Right ventricle myocardium superior (tissue), 1 donor: ENCODE results near the gene CTNND1. TPM values are rescaled to one million over a fixed set of nuclear protein-coding genes. Genes with fewer than 3 reads are reported as not detected.

Experiments used
- ATAC-seq: fragments of 200-7000 bp; cut with Tn5 transposase; one replicate; pipeline ENCODE4 v1.9.1; 2020; ENCODE audit warnings: mild to moderate bottlenecking; ENCODE audit not compliant: poor library complexity
- DNase-seq: peaks from one replicate; pipeline ENCODE4 v3.0.0-alpha.2; 2020
- intact Hi-C: fragments of 100-400 bp; cut with DNase I; formaldehyde crosslinking; loops from one replicate; pipeline ENCODE4 v1.11.2; 2022
- total RNA-seq: library from RNA; stranded (reverse); fragmentation: NEBNext Ultra II Directional; extraction: Animal tissue kit (Norgen Biotek cat#: 25700); gene quantifications from one replicate; pipeline ENCODE4 v1.2.1, GENCODE V29; 2021
- donor health status: DM: no; HTN: yes; CAD: no; lungs with severe emphysema.

CTNND1 gene
- total RNA-seq, 1 donor from 2014 or later = 66.5 TPM

DNA sequence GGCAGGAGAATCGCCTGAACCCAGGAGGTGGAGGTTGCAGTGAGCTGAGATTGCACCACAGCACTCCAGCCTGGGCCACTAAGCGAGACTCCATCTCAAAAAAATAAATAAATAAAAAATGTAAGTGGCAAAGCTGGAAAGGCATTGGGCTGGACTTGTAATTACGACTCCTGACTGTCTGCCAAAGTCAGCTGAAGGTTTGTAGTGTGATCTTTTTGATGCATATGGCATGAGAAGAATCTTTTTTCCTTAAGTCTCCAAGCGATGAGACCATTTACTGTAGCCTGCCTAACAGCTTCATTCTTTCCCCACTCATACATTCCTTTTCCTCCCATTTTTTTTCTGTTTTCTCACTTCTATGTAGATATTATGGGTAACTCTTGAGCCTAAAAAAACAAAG lies 24.8 kb downstream of the CTNND1 start:
- DNase-seq = no peak
- intact Hi-C loops = no loop called here
- no peak for ATAC-seq

DNA sequence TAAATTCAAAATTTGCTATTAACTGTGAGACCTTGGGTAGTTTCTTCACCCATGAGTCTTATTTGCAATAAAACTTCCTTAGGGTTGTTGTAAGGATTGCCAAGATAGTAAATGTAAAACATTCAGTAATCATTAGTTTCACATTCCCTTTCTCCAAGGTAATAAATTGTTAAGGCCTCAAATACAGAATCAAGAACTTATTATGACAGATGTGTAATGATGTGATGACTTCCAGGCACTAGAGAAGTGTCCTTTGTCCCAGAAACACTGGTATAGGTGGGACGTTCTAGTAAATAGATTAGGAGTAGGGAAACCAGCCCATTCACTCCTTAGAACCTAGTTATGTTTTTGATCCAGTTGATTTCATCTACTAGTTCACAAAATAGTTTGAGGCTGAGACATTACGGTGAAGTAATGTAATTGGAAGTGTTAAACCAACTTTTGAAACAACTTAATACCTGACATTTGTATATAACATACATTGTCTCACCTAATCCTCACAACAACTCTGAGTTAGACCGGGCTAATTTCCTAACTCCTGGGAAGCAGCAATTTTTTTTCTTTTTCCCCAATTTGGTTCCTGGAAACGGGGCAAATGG lies 25.5 kb downstream of the CTNND1 start:
- intact Hi-C loops = no loop called here
- ATAC-seq = no peak
- no peak for DNase-seq

DNA sequence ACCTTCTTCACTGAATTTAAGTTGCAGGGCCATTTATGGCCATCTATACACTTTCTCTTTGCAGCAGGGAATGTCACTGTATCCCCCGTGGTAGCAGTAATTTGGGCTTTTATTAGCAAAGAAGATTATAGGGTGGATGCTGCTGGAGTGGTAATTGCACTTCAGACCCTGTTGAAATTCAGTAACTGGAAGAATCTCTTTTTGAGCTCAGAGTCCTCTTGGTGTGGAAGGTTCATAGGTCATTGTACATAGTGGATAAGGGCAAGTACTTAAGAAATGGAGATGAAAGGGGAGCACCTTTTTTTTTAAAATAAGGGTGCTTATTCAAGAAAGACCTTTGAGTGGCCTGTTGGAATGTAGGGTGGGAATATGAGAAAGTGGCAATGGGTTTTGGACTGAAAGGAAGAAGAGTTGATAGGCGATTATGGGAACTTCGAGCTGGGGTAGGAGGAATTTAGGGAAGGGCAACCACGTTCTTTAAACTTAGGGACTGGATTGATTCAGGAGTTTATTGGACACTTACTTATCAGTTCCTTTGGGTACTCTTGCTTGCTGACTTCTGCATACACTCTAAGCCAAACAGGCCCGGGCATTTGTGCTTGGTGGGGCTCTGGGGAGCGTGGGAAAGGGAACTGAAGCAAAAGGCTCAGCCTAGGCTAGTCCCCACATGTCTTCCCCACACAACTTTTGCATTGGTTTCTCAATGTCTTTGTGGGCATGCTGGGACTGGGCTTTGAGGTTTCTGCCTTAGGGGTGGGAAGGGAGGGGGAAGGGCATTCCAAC lies 26.5 kb downstream of the CTNND1 start:
- intact Hi-C loops = no loop called here
- DNase-seq (no peak), ATAC-seq (peak; percentile 26)

DNA sequence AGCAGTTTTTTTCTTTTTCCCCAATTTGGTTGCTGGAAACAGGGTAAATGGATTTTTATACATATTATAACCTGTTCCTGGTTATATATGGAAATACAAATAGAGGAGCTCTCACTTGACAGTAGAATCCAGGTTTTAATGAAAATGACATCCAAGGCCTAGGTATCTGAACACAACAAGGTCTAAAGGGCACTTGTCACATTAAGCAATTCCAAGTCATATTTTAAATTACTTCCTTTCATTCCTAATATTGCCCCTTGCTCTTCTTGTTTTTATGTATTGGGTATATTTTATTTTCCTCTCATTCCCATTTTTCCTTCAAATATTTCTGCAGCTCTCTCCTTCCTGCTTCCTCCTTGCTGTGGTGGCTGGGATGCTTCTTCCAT lies 27.1 kb downstream of the CTNND1 start:
- intact Hi-C loops = no loop called here
- DNase-seq (no peak), ATAC-seq (no peak)

DNA sequence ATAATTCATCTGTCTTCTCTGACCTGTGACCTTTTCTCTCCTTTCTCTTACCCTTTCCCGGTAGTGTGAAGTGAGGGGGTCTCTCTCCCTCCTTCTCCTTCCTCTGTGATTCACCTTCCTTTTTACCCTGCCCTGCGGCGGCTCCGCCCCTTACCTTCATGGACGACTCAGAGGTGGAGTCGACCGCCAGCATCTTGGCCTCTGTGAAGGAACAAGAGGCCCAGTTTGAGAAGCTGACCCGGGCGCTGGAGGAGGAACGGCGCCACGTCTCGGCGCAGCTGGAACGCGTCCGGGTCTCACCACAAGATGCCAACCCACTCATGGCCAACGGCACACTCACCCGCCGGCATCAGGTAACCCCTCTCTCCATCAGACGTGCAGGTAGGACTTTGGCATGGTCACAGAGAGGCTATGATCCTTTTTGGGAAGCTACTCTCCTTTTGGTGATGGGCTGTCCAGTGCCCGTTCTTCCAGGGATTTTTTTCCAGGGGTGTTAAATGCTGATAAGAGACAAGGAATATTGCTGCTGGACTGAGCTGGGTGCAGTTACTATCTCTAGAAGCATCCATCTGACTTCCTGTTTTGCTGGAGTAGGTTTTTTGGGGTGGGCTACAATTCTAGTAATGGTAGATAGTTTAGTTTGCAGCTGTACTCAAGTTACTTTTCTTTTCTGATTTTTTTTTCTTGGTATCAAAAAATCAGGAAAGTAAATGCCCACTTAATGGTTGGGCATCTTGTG lies 29.9 kb downstream of the CTNND1 start:
- ATAC-seq = no peak
- DNase-seq = no peak
- intact Hi-C loops = no loop called here

DNA sequence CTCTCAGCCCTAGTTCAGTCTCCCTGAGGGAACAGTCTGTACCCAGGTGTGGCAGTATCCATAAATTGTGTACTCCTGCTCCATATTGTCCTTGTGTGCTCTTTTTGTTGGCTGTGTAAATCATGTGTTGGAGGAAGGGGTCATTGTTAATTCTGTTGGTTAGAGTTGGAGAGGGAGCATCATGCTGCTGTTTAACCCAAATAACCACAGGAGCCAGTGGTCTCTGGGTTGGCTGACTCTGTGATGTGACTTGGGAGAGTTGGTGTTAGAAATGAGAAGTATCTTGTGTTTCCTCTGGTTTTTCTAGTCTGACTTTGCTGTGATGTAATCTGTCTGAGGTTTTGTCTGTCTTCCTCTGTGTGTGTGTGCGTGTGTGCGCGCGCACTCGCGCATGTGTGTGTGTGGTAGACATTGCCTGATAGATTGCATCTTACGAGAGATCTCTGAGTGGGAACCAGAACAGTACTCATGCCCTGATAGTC lies 30.5 kb downstream of the CTNND1 start:
- intact Hi-C loops = no loop called here
- peak; percentile 59 for ATAC-seq
- peak; percentile 93 for DNase-seq

DNA sequence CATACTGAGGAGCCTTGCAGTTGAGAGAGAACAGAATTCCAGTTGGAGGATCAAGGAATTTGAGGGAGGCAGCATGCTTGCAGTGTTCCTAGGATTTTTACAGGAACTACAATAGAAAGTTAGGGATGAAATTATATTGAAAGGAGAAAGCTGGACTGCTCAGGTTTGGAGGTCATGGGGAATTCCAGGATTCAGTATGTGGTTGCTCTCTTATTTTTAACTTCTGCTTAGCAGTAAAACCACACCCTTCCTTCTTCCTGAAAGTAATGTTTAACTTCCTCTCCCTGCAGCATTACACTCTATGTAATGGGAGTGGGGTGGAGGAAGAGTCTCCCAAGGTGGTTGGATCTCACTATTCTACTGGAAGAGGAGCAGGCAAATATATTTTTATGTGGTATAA lies 31.3 kb downstream of the CTNND1 start:
- peak; percentile 76 for ATAC-seq
- DNase-seq = no peak
- intact Hi-C loops = no loop called here

DNA sequence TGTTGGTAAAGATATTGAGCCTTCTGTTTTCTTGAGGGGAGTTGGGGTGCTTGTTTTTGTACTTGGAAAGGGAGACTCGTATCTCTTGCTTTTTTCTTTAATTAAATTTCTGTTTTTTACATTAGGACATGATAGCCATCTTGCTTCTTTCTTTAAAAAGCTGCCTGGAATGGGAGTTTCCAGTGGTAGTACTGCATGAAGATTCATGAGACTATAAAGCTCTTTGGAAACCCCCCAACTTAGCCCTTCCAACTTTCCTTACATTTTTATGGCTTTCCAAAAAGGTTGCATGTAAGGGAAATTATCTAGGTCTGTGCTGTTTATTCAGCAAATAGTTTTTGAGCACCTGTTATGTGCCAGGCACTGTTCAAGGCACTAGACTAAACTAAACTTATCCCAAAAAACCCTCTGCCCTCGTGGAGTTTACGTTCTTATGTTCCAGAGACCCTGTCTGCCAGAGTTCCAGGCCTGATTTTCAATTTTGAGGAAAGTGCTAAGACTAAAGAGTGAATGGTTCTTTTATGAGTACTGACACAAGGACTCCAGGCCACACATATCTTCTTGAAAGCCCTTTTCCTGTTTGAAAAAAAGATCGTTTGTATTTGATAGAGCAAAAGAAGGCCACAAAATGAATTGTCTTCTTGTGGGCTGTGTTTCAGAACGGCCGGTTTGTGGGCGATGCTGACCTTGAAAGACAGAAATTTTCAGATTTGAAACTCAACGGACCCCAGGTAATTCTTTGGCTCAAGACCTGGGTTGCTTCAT lies 31.9 kb downstream of the CTNND1 start:
- DNase-seq (no peak), ATAC-seq (no peak)
- intact Hi-C loops = no loop called here

DNA sequence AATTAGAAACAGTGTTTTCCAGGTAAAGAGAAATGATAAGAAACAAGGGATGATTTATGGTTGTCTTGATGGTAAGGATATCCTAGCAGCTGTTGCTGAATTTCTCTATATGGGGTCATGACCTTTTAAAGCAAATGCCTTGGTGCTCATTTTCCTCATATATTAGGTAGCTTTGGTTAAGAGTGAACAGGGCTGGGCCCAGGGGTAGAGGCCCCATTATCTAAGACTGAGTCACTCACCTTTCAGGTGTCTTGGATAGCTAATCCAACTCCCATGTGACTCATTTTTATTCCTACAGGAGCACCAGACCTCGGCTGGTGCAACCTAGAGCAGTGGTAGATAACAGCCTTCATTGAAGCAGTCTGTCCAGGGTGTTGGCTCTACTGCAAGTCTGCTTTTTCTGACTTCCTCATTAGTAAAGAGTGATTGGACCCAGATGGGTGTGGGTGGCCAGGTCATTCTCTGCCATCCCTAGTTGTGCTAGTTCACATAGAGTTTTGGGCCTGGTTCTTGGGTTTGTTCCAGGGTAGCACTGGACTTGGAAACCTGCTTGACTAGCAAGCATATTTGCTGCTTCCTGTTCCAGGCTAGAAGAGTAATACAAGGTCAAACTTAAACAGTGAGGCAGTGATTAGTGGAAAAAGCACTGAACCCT lies 37.4 kb downstream of the CTNND1 start:
- DNase-seq = peak; percentile 48
- peak; percentile 77 for ATAC-seq
- intact Hi-C loops = no loop called here

DNA sequence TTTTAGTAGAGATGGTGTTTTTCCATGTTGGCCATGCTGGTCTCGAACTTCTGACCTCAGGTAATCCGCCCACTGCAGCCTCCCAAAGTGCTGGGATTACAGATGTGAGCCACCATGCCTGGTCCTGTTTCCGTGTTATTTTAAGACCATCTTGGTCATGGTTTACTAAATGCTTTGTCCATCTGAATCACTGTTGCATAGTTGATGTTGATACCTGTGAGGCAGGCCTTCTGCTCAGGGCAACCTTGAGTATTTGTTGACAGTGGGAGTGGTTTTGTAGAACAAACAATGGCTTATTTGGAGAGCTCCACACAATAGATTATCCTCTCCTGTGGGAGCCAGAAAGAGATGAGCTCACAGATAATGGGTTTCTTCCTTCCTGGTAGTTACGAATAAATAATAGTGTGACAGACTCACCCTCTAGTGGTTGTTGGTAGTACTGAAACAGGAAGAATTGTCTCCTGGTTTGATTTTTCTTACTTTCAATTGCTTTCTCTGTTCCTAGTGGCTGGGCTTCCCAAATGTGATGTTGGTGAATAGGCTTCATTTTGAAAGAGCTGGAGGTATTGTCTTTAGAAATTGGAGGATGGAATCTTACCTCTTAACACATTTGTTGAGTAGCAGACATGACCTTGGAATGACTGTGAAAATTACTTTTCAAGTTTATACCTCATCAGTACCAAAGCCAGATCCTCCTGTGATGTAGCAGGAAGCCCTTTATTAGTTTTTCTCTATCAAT lies 39.0 kb downstream of the CTNND1 start:
- intact Hi-C loops = loop anchor here (2.0 to 10.0 kb wide), 2 partner anchors 38 to 56 kb away; partner anchors contain the start of gene SELENOH
- ATAC-seq = peak; percentile 72
- DNase-seq = no peak

DNA sequence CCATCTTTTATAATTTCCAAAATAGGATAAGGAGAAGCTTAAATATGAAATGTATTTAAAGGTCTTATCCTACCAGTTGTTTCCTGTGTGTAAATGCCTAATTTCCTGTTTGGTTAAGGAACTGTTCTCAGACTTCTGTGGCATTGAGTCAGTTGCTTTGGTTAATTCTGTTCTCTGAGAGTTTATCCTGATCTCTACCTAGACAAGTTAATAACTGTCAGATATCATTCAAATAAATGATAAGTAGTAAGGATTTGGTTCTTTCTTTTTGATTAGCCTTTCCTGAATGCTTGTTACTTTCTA lies 39.5 kb downstream of the CTNND1 start:
- ATAC-seq (no peak), DNase-seq (no peak)
- intact Hi-C loops = loop anchor here (2.0 to 10.0 kb wide), 2 partner anchors 38 to 56 kb away; partner anchors contain the start of gene SELENOH

DNA sequence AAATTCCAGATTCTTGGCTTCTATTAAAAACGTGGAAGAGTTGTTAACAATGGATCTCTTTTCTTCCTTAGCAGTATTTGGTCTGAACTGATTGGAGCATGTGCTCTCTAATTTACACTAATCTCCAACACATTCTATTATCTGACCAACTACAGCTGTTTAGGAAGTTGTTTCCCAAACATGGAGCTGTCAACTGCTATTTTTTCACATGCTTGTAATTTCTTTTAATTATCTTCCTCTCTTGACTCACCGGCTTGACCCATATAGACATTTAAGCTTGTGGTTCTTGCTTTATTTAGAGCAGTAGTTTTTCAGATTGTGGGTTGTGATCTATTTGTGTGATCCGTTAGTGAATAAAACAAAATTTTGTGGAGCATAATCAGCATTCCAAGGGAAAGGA lies 40.8 kb downstream of the CTNND1 start:
- intact Hi-C loops = loop anchor here (10.0 kb wide), 1 partner anchor 58 kb away; the partner anchor contains the start of gene SELENOH
- ATAC-seq (no peak), DNase-seq (no peak)

DNA sequence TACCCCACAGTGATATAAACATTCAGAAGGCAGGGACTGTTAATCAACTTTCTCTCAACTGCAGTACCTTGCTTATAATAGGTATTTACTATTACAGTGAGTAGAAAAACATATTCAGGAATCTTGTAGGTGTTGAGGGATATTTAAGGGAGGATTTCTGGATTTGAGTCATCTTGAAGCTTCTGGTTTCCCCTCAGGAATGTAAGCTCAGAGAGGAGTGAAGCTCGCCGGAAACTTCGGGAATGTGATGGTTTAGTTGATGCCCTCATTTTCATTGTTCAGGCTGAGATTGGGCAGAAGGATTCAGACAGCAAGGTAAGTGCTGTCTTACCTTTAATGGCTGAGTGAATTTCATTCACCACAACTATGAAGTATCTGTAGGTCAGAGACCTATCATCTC lies 42.9 kb downstream of the CTNND1 start:
- ATAC-seq (no peak), DNase-seq (no peak)
- intact Hi-C loops = loop anchor here (10.0 kb wide), 1 partner anchor 60 kb away; the partner anchor contains the start of gene SELENOH

DNA sequence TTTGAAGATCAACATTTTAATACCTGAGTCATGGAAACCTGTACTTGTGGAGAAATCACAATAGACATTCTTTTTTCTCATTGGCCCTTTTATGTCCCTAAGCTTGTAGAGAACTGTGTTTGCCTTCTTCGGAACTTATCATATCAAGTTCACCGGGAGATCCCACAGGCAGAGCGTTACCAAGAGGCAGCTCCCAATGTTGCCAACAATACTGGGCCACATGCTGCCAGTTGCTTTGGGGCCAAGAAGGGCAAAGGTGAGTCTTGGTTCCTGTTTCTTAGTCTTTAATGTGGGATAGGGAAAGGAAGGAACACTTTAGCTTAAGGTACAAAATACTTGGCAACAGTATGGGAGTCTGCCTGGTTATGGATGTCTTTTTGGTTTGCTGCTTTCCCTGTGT lies 44.2 kb downstream of the CTNND1 start:
- intact Hi-C loops = loop anchor here (10.0 kb wide), 1 partner anchor 61 kb away; the partner anchor contains the start of gene SELENOH
- DNase-seq = no peak
- peak; percentile 74 for ATAC-seq

DNA sequence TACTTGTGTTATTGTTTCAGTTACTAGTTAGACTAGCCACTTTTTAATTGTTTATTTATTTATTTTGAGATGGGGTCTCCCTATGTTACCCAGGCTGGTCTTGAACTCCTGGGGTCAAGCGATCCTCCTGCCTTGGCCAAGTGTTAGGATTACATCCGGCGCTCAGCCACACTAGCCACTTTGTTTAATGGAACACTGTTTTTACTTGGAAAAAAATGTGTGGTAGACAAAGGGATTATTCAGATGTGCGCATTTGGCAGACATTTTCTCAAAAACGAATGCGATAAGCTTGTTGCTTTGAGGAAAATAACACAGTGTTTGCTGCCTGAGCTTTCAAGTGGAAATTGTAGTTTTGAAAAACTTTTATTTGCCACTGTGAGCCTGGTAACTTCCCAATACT lies 51.0 kb downstream of the CTNND1 start:
- no peak for DNase-seq
- no peak for ATAC-seq
- intact Hi-C loops = no loop called here

DNA sequence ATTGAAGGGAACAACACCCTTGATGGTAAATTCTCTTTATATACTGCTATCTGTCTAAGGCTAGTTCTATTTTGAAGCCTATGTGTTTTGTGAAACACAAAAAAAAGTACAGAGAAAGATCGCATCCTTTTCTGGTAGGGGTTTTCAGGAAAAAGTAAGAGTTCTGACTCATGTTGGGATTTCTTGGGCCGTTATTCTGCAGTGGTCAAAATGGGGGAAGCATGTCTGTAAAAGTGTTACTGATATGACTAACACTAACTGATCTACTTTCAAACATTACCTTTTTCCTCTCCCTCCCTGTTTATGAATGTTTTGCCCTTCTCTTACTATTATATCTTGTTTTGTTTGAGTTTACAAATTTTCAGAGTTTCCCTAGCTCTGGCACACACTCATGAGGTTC lies 53.9 kb downstream of the CTNND1 start:
- ATAC-seq = no peak

DNA sequence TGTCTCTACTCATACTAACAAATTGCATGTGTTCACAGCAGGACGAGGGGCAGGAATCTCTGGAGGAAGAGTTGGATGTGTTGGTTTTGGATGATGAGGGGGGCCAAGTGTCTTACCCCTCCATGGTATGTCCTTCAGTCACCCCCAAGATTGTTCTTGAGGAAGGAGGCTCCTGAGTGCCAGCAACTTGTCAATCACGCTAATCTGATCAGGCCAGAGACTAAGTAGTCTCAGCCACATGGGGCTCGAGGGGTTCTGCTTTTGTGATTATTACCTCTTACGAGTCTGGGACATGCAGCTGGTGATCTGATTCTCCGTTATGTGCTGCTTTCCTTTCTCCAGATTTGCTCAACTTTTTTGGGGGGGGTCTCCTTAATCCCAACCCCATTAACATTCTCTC lies 54.3 kb downstream of the CTNND1 start:
- ATAC-seq = no peak
- intact Hi-C loops = no loop called here
- DNase-seq = no peak

More for the DNA sequence above, 53.9 kb downstream of the CTNND1 start:
- no peak for DNase-seq
- intact Hi-C loops = no loop called here

DNA sequence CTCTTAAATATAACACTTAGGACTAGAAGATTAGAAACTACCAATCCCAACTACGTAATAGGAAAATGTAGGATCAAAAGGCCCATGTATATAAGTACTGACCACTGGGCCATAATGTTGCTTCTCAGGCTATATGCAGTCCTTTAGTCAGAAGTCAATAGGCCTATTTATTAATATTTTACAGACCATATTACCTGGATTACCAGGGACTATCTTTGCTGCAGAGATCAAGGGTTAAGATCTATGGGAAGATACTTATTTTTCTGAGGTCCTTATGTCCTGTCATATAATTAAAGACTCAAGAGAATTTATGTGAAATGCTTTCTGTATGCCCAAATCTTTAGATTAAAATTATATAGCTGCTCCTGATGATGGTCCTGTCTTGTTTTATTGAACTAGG lies 57.2 kb downstream of the CTNND1 start:
- intact Hi-C loops = no loop called here
- no peak for ATAC-seq
- no peak for DNase-seq
